ENCODE measurements around the gene CYCS. TPM values are rescaled to one million over a fixed set of nuclear protein-coding genes. Genes with fewer than 3 reads are reported as not detected.

The CYCS gene
- total and polyA plus RNA-seq, 12 donors, result 315 to 896 (median 669) TPM

DNA sequence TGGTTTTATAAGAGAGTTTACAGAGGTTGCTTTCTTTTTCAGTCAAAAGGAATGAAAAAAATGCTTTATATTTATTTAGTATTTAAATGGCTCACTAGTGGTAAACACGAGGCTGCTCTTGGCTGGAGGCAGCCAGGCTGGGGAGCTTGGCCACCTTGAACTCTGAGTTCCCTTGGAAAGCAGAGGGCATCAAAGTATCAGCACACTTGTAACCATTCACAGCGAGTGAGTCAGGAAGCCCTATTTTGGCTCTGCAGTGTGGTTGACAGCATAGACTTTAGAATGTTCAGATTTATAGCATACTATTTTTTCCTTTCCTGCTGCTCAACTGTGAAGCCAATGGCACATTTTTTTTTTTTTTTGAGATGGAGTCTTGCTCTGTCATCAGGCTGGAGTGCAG, 51.6 kb downstream of the CYCS start:
- Histone ChIP-seq H3K36me3 (no peaks in the 10 kb centered on the region), H3K27ac (no peak overlapping the region), H3K4me1 (peaks cover 0 to 10% (median 3%) of the 10 kb centered on the region in 9 donors), H3K4me3 (no peak overlapping the region), H3K9me3 (no peaks in the 10 kb centered on the region), H3K27me3 (no peaks in the 10 kb centered on the region)
- ATAC-seq, result peak in 4 of 8 donors; percentile 29 to 82 (median 62)
- intact Hi-C loops (cut with DNase I), result loop anchor here in 6 of 10 donors (5.0 to 10.0 kb wide), 6 partner anchors 91 to 261 kb away; partner anchors contain the start of gene OSBPL3 (in 3 of the 6)
- WGBS, 2 donors, result 33 to 61% methylated on average over 2 of the region's 2 CpGs
- no peak for DNase-seq
- TF ChIP-seq, protein P1, sequence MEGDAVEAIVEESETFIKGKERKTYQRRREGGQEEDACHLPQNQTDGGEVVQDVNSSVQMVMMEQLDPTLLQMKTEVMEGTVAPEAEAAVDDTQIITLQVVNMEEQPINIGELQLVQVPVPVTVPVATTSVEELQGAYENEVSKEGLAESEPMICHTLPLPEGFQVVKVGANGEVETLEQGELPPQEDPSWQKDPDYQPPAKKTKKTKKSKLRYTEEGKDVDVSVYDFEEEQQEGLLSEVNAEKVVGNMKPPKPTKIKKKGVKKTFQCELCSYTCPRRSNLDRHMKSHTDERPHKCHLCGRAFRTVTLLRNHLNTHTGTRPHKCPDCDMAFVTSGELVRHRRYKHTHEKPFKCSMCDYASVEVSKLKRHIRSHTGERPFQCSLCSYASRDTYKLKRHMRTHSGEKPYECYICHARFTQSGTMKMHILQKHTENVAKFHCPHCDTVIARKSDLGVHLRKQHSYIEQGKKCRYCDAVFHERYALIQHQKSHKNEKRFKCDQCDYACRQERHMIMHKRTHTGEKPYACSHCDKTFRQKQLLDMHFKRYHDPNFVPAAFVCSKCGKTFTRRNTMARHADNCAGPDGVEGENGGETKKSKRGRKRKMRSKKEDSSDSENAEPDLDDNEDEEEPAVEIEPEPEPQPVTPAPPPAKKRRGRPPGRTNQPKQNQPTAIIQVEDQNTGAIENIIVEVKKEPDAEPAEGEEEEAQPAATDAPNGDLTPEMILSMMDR (IDR thresholded peaks at IDR 0.05), result no peak

Other genes starting within 250 kb of the CYCS start
- 10 to 100 TPM in 1 of 10 donors, 1 to 10 TPM in 9; 1.8 to 10.6 (median 4.6) TPM for gene OSBPL3, start 145.1 kb downstream of the CYCS start, total RNA-seq
- gene OSBPL3, start 145.1 kb downstream of the CYCS start, polyA plus RNA-seq, result 1 to 10 TPM; 1.2 to 2.5 TPM
- not detected for gene NPVF, start 103.2 kb upstream of the CYCS start, total RNA-seq
- not detected for gene NPVF, start 103.2 kb upstream of the CYCS start, polyA plus RNA-seq

Data from heart right ventricle (tissue), 16 donors.